COLO668 (cell line): Measurements from ENCODE around the gene CACNA2D3.
"Not testable (repeated sequence)": the region's sequence is repeated elsewhere in the genome, so short reads cannot be mapped to it uniquely, and the experiment has no call there.

Source experiments
- DNase-seq: peaks from one replicate; lab custom pipeline; 2025; ENCODE audit not compliant: unreplicated experiment; lab: John Stamatoyannopoulos, UW

Gene CACNA2D3

GRCh38 chr3:54437271-54437670 lies 314.9 kb downstream of the CACNA2D3 start:
- no peak for DNase-seq

- no peak for DNase-seq
Observed at GRCh38 chr3:54443561-54444161, 321.3 kb downstream of the CACNA2D3 start.

- DNase-seq: no peak
Observed at GRCh38 chr3:54445630-54446029, 323.3 kb downstream of the CACNA2D3 start.

- no peak for DNase-seq
Observed at GRCh38 chr3:54447427-54447826, 325.1 kb downstream of the CACNA2D3 start.

- DNase-seq: no peak
Observed at GRCh38 chr3:54454806-54455205, 332.5 kb downstream of the CACNA2D3 start.

- no peak for DNase-seq
Observed at GRCh38 chr3:54458357-54458756, 336.0 kb downstream of the CACNA2D3 start.

- DNase-seq: not testable (repeated sequence)
Observed at GRCh38 chr3:54464554-54464953, 342.2 kb downstream of the CACNA2D3 start.

- DNase-seq: no peak
Observed at GRCh38 chr3:54476891-54477290, 354.5 kb downstream of the CACNA2D3 start.

GRCh38 chr3:54481606-54482365 lies 359.4 kb downstream of the CACNA2D3 start:
- no peak for DNase-seq

- DNase-seq: no peak
Observed at GRCh38 chr3:54484334-54484733, 362.0 kb downstream of the CACNA2D3 start.

- DNase-seq: no peak
Observed at GRCh38 chr3:54486317-54486716, 364.0 kb downstream of the CACNA2D3 start.

GRCh38 chr3:54488297-54488696 lies 365.9 kb downstream of the CACNA2D3 start:
- no peak for DNase-seq

- DNase-seq: no peak
Observed at GRCh38 chr3:54494209-54494608, 371.9 kb downstream of the CACNA2D3 start.

GRCh38 chr3:54506603-54507002 lies 384.3 kb downstream of the CACNA2D3 start:
- DNase-seq: no peak

GRCh38 chr3:54507876-54508460 lies 385.6 kb downstream of the CACNA2D3 start:
- DNase-seq: no peak

- DNase-seq: no peak
Observed at GRCh38 chr3:54510506-54510905, 388.2 kb downstream of the CACNA2D3 start.

- no peak for DNase-seq
Observed at GRCh38 chr3:54511766-54512365, 389.5 kb downstream of the CACNA2D3 start.

- DNase-seq: no peak
Observed at GRCh38 chr3:54514006-54514405, 391.7 kb downstream of the CACNA2D3 start.

- DNase-seq: no peak
Observed at GRCh38 chr3:54514416-54514815, 392.1 kb downstream of the CACNA2D3 start.

GRCh38 chr3:54515441-54516213 lies 393.3 kb downstream of the CACNA2D3 start:
- no peak for DNase-seq

GRCh38 chr3:54517424-54517823 lies 395.1 kb downstream of the CACNA2D3 start:
- no peak for DNase-seq
